SK-N-SH treated with all-trans-retinoic acid at 6 μM for 48 hours (cell line): Measurements from ENCODE around the gene GPR150.

Experiments
- CREB5 ChIP-seq: fragments of 250-450 bp; sonication (Bioruptor Pico); IDR thresholded peaks from 2 replicates; pipeline ENCODE4 v1.5.1; 2020; ENCODE audit warnings: low read depth, mild to moderate bottlenecking, moderate library complexity
- GLIS3 ChIP-seq: fragments of 250-450 bp; sonication (Bioruptor Pico); IDR thresholded peaks from 2 replicates; pipeline ENCODE4 v1.5.0; 2020; ENCODE audit warnings: mild to moderate bottlenecking, moderate library complexity
- PATZ1 ChIP-seq: fragments of 250-450 bp; sonication (Bioruptor Pico); IDR thresholded peaks from 2 replicates; pipeline ENCODE4 v1.8.0; 2020; ENCODE audit warnings: mild to moderate bottlenecking, moderate library complexity, borderline replicate concordance
- PPARA ChIP-seq: fragments of 250-450 bp; sonication (Bioruptor Pico); IDR thresholded peaks from 2 replicates; pipeline ENCODE4 v1.5.0; 2020; ENCODE audit warnings: mild to moderate bottlenecking, borderline replicate concordance
- TSHZ2 ChIP-seq: fragments of 250-450 bp; sonication (Bioruptor Pico); IDR thresholded peaks from 2 replicates; pipeline ENCODE4 v1.5.0; 2020; ENCODE audit warnings: mild to moderate bottlenecking, moderate library complexity
- ZFP3 ChIP-seq: fragments of 250-450 bp; sonication (Bioruptor Pico); IDR thresholded peaks from 2 replicates; pipeline ENCODE4 v1.5.0; 2020; ENCODE audit warnings: mild to moderate bottlenecking, moderate library complexity

- no peak for TF ChIP-seq PATZ1
- no peak for TF ChIP-seq GLIS3 (CRISPR knock-in tag)
- no peak for TF ChIP-seq PPARA
- no peak for TF ChIP-seq ZFP3 (CRISPR knock-in tag)
- TF ChIP-seq TSHZ2 = no peak
- no peak for TF ChIP-seq CREB5 (CRISPR knock-in tag)
Observed at GRCh38 chr5:95624368-95624767, 4.5 kb downstream of the GPR150 start.
